Fibroblast of skin of abdomen (primary cell): ENCODE data around the gene CCDC127.

ENCODE experiments used
- DNase-seq: peaks from one replicate; pipeline ENCODE4 v3.0.0-alpha.2; 2013

The CCDC127 gene

DNA sequence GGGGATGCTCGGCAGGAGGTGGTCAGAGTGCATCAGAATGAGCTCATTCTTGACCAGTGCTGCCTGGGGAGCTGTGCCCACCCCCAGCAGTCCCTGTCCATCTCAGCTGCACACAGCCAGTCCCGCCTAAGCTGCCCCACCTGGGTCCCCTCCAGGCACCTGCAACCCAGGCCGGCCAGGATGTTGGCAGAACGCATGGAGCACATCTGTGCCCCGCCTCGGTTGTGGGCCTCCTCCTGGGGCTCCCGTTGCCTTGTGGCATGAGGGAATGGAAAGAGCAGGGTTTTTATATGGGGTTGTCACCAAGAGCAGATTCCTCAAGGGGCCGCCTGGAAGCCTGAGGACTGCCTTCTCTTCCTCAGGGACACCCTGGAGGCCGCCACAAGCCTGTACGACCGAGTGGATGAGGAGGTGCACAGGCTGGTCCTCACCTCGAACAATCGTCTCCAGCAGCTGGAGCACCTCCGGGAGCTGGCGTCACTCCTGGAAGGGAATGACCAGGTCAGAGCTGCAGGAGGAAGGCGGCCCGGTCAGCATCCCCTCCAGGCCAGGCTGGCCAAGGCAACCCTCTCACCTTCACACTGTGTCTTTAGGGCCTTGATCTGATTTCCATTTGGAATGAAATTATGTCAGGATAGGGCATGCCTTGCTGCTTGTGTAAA lies 61.4 kb downstream of the CCDC127 start:
- no peak for DNase-seq

DNA sequence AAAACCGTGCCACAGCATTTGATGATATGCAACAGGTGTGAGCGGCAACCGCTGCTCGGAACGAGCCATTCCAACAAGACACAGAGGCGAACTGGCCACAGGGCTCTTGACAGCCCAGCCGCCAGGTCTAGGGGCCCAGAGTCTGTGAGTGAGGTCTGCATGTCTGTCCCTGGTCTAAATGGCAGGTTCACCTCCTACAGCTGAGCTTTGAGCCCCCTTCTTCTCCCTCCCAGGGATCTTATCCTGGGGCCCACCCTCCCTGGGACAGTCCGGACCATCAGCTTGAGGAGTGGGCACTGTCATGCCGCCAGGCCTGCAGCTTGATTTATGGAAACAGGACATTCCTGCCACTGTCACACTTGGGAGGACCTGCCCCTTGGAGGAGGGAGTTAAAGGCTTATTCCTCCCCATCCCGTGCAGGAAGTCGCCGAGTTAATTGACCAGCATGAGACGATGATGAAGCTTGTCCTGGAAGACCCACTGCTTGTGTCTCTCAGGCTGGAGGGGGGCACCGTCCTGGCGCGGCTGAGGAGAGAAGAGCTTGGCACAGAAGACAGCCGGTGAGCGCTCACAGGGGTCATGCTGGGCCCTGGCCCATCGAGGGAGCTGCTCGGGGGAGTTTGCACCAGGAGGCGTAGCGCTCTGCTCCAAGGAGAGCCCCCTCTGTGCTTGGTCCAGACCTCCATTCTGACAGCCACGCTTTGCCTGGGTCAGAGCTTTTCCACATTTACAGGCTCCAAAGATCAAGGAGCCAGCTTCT lies 62.1 kb downstream of the CCDC127 start:
- no peak for DNase-seq

- no peak for DNase-seq
Observed at GRCh38 chr5:154826-155225, 63.1 kb downstream of the CCDC127 start.

DNA sequence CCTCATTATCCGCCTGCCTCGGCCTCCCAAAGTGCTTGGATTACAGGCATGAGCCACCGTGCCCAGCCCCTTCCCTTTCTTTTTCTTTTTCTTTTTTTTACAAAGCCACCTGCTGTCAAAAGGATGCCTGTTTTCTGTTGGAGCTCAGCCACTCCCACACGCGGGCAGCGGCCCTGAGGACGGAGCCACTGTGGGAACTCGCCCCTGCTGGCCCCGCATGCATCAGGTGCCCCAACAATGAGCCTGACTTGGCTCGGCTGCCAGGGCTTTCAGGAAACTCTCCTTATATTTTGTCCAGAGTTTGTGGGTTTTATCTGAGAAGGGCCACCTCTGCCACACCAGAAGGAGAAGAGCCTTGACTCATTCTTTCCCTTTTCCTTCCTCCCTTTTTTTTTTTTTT lies 63.7 kb downstream of the CCDC127 start:
- DNase-seq, result no peak

- DNase-seq, result peak; percentile 38
Observed at GRCh38 chr5:153256-153655, 64.7 kb downstream of the CCDC127 start.

- DNase-seq, result no peak
Observed at GRCh38 chr5:152077-152476, 65.9 kb downstream of the CCDC127 start.

GRCh38 chr5:150746-151145 lies 67.2 kb downstream of the CCDC127 start:
- DNase-seq, result no peak

DNA sequence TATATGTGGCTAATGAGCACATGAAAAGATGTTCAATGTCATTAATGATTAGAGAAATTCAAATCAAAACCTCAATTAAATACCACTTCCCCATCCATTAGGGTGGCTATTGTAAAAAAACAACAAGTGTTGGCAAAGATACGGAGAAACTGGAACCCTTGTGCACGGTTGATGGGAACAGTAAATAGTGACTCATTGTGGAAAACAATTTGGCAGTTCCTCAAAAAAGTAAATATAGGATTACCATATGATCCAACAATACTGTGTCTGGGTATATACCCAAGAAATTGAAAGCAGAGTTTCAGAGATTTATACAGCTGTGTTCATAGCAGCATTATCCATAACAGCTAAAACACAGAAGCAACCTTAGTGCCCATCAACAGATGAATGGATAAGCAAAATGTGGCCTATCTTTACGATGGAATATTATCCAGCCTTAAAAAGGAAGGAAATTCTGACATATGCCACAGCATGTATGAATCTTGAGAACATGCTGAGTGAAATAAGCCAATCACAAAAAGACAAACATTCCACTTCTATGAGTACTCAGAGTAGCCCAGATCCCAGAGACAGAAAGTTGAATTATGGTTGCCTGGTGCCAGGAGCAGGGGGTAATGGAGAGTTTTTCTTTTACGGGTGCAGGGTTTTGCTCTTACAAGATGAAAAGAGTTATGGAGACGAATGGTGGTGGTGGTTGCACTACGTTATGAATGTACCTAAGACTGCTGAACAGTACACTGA lies 68.0 kb downstream of the CCDC127 start:
- DNase-seq, result peak; percentile 59

- DNase-seq, result no peak
Observed at GRCh38 chr5:147751-148150, 70.2 kb downstream of the CCDC127 start.
